ENCODE measurements around the gene ETFDH.
A peak's percentile ranks its signal among the peaks of the same experiment; 100 is the strongest.
"Not testable (repeated sequence)": the region's sequence is repeated elsewhere in the genome, so short reads cannot be mapped to it uniquely, and the experiment has no call there.

The ETFDH gene

GRCh38 chr4:158671915-158672806 lies at the start of gene ETFDH:
TSS of gene ETFDH (plus strand) at chr4:158672296. CDS start at chr4:158672457, 161 bp downstream.
- peak; percentile 99 for DNase-seq (ENCODE audit: low read depth)

- peak; percentile 27 for DNase-seq (ENCODE audit: low read depth)
Observed at GRCh38 chr4:158624889-158625478, 47.1 kb upstream of the ETFDH start.

- no peak for DNase-seq (ENCODE audit: low read depth)
Observed at GRCh38 chr4:158625544-158625943, 46.6 kb upstream of the ETFDH start.

GRCh38 chr4:158630893-158631292 lies 41.2 kb upstream of the ETFDH start:
- DNase-seq (ENCODE audit: low read depth), result no peak

GRCh38 chr4:158636619-158637018 lies 35.5 kb upstream of the ETFDH start:
- no peak for DNase-seq (ENCODE audit: low read depth)

- no peak for DNase-seq (ENCODE audit: low read depth)
Observed at GRCh38 chr4:158644356-158644755, 27.7 kb upstream of the ETFDH start.

- no peak for DNase-seq (ENCODE audit: low read depth)
Observed at GRCh38 chr4:158644760-158645159, 27.3 kb upstream of the ETFDH start.

- no peak for DNase-seq (ENCODE audit: low read depth)
Observed at GRCh38 chr4:158649111-158649680, 22.9 kb upstream of the ETFDH start.

GRCh38 chr4:158652920-158653319 lies 19.2 kb upstream of the ETFDH start:
- no peak for DNase-seq (ENCODE audit: low read depth)

GRCh38 chr4:158656439-158656838 lies 15.7 kb upstream of the ETFDH start:
- DNase-seq (ENCODE audit: low read depth), result no peak

- no peak for DNase-seq (ENCODE audit: low read depth)
Observed at GRCh38 chr4:158657291-158657690, 14.8 kb upstream of the ETFDH start.

- DNase-seq (ENCODE audit: low read depth), result not testable (repeated sequence)
Observed at GRCh38 chr4:158663255-158663654, 8.8 kb upstream of the ETFDH start.

- not testable (repeated sequence) for DNase-seq (ENCODE audit: low read depth)
Observed at GRCh38 chr4:158663707-158664625, 8.1 kb upstream of the ETFDH start.

GRCh38 chr4:158664806-158665205 lies 7.3 kb upstream of the ETFDH start:
- DNase-seq (ENCODE audit: low read depth), result no peak

GRCh38 chr4:158666892-158667291 lies 5.2 kb upstream of the ETFDH start:
- DNase-seq (ENCODE audit: low read depth), result no peak

- DNase-seq (ENCODE audit: low read depth), result no peak
Observed at GRCh38 chr4:158667651-158668198, 4.4 kb upstream of the ETFDH start.

- DNase-seq (ENCODE audit: low read depth), result no peak
Observed at GRCh38 chr4:158669310-158669709, 2.8 kb upstream of the ETFDH start.

GRCh38 chr4:158670975-158671664 lies 976 bp upstream of the ETFDH start:
- DNase-seq (ENCODE audit: low read depth), result peak; percentile 42

GRCh38 chr4:158671665-158671914 lies 506 bp upstream of the ETFDH start, which contains the start of gene C4orf46:
TSS of gene C4orf46 (minus strand) at chr4:158671887. CDS start at chr4:158671801, 86 bp downstream.
- no peak for DNase-seq (ENCODE audit: low read depth)

GRCh38 chr4:158673633-158674032 lies 1.5 kb downstream of the ETFDH start:
- DNase-seq (ENCODE audit: low read depth), result no peak

GRCh38 chr4:158676076-158676475 lies 4.0 kb downstream of the ETFDH start:
- no peak for DNase-seq (ENCODE audit: low read depth)

Data from GM04504 (cell line).